Activated naive CD4-positive, alpha-beta T cell treated with anti-CD3 and anti-CD28 coated beads, Interleukin-2, amount 50 U/mL, for 24 hours (primary cell): ENCODE data around the gene LAD1.

Source experiments
- H3K27ac Mint-ChIP-seq: one replicate; pipeline ENCODE4 v1.8.0; 2021; ENCODE audit warnings: mild to moderate bottlenecking, mixed read lengths
- H3K27me3 Mint-ChIP-seq: one replicate; pipeline ENCODE4 v1.8.0; 2021; ENCODE audit warnings: mixed read lengths
- H3K36me3 Mint-ChIP-seq: one replicate; pipeline ENCODE4 v1.8.0; 2021; ENCODE audit warnings: mixed read lengths
- H3K4me1 Mint-ChIP-seq: one replicate; pipeline ENCODE4 v1.8.0; 2021; ENCODE audit warnings: mixed read lengths
- H3K4me3 Mint-ChIP-seq: one replicate; pipeline ENCODE4 v1.8.0; 2021; ENCODE audit warnings: mild to moderate bottlenecking, mixed read lengths
- H3K9me3 Mint-ChIP-seq: one replicate; pipeline ENCODE4 v1.8.0; 2021; ENCODE audit warnings: mixed read lengths

The LAD1 gene

GRCh38 chr1:201336711-201337450 lies 62.2 kb downstream of the LAD1 start:
- Mint-ChIP-seq H3K36me3 (no peaks in the 10 kb centered on the region), H3K9me3 (no peaks in the 10 kb centered on the region), H3K27ac (no peak overlapping the region), H3K27me3 (no peaks in the 10 kb centered on the region), H3K4me1 (no peaks in the 10 kb centered on the region), H3K4me3 (no peak overlapping the region)

GRCh38 chr1:201335901-201336300 lies 63.2 kb downstream of the LAD1 start:
- Mint-ChIP-seq H3K4me1 (no peaks in the 10 kb centered on the region), H3K27ac (no peak overlapping the region), H3K9me3 (no peaks in the 10 kb centered on the region), H3K4me3 (no peak overlapping the region), H3K36me3 (no peaks in the 10 kb centered on the region), H3K27me3 (no peaks in the 10 kb centered on the region)

- H3K9me3 Mint-ChIP-seq: no peaks in the 10 kb centered on the region
- no peaks in the 10 kb centered on the region for H3K27me3 Mint-ChIP-seq
- no peak overlapping the region for H3K27ac Mint-ChIP-seq
- no peak overlapping the region for H3K4me3 Mint-ChIP-seq
- H3K36me3 Mint-ChIP-seq: no peaks in the 10 kb centered on the region
- no peaks in the 10 kb centered on the region for H3K4me1 Mint-ChIP-seq
These were observed 63.8 kb downstream of the LAD1 start for GRCh38 chr1:201335174-201335870.

GRCh38 chr1:201334325-201335173 lies 64.6 kb downstream of the LAD1 start:
- no peak overlapping the region for H3K4me3 Mint-ChIP-seq
- no peaks in the 10 kb centered on the region for H3K4me1 Mint-ChIP-seq
- no peaks in the 10 kb centered on the region for H3K36me3 Mint-ChIP-seq
- H3K27me3 Mint-ChIP-seq: no peaks in the 10 kb centered on the region
- no peak overlapping the region for H3K27ac Mint-ChIP-seq
- H3K9me3 Mint-ChIP-seq: no peaks in the 10 kb centered on the region

- H3K4me1 Mint-ChIP-seq: no peaks in the 10 kb centered on the region
- H3K4me3 Mint-ChIP-seq: no peak overlapping the region
- no peaks in the 10 kb centered on the region for H3K36me3 Mint-ChIP-seq
- no peaks in the 10 kb centered on the region for H3K9me3 Mint-ChIP-seq
- H3K27ac Mint-ChIP-seq: no peak overlapping the region
- no peaks in the 10 kb centered on the region for H3K27me3 Mint-ChIP-seq
These were observed 66.3 kb downstream of the LAD1 start for GRCh38 chr1:201332616-201333335.

- Mint-ChIP-seq H3K27ac (no peak overlapping the region), H3K9me3 (no peaks in the 10 kb centered on the region), H3K36me3 (no peaks in the 10 kb centered on the region), H3K27me3 (no peaks in the 10 kb centered on the region), H3K4me1 (no peaks in the 10 kb centered on the region), H3K4me3 (no peak overlapping the region)
These were observed 67.1 kb downstream of the LAD1 start for GRCh38 chr1:201332021-201332420.

GRCh38 chr1:201331166-201331565 lies 68.0 kb downstream of the LAD1 start:
- Mint-ChIP-seq H3K4me3 (no peak overlapping the region), H3K36me3 (no peaks in the 10 kb centered on the region), H3K27ac (no peak overlapping the region), H3K27me3 (no peaks in the 10 kb centered on the region), H3K9me3 (no peaks in the 10 kb centered on the region), H3K4me1 (no peaks in the 10 kb centered on the region)
